Effector CD8-positive, alpha-beta T cell (primary cell): ENCODE measurements around the gene NOS3.
A peak's percentile ranks its signal among the peaks of the same experiment; 100 is the strongest.

ENCODE experiments used
- DNase-seq: peaks from one replicate; lab custom pipeline; 2025; lab: John Stamatoyannopoulos, UW

Gene NOS3

DNA sequence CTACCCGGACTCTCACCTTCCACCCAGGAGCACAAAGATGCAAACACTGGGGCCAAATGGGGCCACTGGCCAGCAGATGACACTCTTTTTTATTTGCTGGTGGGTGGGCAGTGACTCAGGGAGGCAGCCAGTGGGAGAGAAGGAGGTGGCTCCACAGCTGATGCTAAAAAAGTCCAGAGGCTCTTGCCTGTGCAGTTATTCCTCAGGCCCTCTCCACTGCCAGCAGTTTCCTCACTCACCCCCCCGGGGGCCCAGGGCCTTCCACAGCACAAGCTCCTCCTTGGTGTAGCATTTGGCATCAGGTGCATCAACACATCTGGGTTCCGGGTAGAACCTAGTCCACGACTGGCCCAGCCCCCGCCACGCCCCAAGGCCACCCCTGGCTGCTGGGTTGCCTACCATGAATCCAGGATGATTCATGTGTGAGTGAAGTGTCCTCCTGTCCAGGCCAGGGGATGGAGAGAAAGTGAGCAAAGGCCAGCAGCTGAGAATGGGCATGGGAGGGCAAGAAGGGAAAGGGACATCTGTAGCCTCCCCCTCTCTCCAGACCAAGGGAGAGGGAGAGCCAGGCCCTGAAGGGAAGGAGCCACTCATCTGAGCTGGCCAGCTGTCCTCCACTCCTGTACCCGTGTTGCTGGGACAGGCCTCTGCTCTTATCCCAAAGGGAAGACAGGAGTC is 11.0 kb upstream of the NOS3 start:
- DNase-seq = no peak

DNA sequence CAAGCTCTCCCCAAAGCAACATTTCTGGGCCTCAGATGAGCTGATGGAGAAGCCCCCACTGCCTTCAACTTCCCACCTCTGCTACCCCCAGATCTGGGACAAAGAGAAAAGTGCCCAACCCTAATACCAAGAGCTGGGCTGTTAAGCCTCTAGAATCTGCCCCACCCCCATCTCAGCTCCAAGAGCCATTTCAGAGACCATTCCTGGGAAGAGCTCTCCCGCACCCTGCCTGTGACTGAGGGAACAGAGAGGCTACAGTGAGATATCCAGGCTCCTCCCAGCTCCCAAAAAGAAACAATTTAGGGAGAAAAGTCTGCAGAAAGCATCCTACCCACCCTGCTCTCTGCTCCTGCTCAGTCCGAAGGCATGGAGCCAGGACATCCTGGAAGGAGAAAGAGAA is 10.2 kb upstream of the NOS3 start:
- DNase-seq = no peak

DNA sequence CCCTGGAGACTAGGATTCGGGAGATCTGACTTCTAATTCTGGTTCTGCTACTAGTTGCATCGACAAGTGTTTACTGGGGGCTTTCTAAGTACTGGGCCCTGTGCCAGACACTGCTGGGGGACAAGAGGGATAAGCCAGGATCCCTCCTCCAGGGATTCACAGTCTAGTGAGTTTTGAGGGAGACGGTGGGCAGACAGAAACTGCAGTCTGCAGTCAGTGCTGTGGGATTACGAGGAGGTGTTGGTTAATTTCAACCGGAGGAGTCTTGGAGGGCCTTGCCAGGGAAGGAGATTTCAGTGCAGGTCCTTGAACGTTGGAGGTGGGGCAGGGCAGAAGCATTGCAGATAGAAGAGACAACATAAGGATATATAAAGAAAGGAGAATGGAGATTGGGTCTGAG is 9.2 kb upstream of the NOS3 start:
- no peak for DNase-seq

DNA sequence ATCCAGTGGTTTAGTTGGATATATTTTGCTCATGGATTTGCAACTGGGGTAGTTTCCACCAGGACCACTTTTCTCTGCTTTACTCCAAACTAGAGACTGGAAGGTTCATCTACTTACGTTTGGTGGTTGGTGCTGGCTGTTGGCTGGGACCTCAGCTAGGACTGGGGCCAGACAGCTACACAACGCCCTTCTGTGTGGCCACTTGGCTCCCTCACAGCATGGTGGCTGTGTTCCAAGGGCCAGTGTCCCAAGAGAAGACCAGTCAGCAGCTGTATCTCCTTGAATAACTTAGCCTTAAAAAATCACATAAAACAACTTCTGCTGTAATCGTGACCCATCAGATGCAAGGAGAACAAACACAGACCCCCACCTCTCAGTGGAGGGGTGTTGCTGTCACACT is 8.5 kb upstream of the NOS3 start:
- DNase-seq = no peak

DNA sequence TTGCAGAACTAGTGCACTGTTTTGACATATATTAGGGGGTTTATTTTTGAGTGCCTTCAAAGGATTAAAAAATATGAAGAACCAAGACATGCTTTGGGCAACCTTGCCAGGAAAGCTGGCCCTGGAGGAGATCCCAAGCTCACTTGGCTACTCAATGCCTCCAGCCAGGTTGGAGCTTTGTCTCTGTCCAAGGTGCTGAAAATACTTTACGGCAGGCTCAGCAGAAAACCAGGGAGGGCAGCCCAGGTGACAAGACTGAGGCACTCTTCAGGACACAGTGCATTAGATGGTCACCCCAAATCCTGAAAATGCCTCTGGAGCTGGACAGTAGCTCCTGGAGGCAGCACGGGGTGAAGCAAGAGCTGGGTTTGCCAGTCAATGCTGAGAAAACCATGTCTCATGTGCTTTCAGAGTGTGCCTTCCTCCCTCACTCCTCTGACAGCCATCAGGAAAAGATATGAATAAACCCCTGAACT is 6.9 kb upstream of the NOS3 start:
- no peak for DNase-seq

DNA sequence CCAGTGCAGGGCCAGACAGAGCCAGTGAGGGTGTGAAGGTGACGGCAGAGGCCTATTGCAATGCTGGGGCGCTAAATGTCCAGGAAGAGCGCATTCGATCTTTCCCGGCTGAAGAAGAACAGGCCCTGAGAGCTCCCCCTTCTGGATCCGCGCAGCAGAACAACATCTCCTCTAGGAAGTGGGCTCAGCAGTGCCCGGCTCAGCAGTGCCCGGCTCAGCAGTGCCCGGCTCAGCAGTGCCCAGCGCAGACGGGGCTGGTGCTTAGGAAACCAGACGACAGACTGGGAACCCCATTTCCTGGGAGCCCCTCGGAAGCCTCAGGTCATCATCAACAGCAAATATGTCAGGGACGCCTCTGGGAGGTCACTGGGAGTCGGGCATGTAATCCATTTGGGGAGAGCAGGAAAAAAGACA is 4.7 kb upstream of the NOS3 start:
- DNase-seq = peak; percentile 13

DNA sequence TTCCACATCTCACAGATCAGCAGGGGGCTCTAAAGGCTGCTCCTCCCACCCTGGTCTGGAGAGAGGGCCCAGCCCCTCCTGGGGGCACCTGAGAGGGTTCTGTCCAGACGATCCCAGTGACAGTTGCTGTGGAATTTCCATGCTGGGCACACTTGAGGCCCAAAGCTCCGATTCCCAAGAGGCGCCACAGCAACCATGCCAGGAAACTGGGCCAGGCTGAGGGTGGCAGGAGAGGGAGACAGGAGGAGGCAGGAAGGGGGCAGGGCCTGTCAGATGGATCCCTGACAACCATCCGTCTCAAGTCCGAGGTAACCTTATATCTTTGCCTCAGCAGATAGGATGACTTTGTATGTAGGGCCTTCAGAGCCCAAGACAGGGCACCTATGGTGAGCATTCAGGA is 4.3 kb upstream of the NOS3 start:
- DNase-seq = no peak

DNA sequence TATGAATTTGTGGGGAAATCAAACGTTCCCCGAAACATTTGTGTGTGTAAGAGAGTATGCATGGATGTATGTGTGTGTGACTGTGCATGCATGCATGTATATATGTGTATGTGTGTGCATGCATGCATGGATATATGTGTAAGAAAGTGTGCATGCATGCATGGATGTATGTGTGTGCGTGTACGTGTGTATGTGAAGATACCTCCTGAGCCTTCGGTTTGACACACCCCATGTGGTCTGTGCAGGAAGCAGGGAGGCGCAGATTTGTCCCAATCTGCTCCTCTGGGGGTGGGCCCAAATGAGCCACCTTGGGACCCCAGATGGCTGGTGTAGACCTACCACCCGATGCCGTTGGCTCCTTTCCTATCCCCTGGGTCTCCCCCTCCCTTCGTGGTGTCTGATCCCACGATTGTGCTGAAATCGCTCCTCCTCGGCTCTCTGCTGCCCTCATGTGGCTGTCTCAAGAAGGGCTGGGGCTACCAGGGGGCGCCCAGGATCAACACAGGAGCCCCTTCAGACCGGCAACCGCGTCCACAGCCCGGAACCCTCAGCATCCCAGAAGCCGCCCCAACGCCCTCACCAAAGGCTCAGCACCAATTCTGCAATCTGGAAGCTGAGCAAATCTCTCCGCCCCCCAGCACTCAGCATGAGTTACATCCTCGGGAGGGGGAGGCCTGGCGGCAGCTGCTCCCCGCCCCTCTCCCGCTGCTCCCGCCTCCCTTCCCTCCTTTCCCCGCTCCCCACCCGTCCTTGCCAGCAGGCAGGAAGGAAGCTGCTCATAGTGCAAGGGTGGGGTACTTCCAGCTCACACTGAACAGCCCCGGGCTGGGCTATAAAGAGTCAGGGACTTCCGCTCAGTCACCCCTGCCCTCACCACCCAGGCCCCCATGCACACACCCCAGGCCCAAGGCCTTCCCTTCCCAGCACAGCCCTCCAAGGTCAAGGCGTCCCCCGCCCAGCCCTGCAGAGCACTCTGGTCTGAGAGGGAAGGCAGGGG is 2.3 kb upstream of the NOS3 start:
- DNase-seq = peak; percentile 60

DNA sequence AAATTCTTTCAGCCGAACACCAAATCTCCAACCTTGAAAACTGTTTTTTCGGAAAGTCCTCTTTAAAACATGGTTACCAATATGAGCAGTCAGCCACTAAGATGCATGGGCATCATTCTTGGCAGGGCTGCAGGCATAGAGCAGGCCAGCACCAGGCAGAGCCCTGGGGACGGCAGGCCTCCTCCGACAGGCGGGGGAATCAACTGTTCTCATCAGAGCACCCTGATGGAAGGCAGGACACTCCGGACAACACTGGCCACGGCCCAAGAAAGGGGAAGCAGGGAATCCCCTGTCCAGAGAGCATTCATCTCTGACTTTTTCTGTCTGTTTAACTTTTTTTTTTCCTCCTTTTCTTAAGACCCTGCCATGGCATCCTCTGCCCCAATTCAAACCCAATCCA is 1.4 kb upstream of the NOS3 start:
- no peak for DNase-seq

DNA sequence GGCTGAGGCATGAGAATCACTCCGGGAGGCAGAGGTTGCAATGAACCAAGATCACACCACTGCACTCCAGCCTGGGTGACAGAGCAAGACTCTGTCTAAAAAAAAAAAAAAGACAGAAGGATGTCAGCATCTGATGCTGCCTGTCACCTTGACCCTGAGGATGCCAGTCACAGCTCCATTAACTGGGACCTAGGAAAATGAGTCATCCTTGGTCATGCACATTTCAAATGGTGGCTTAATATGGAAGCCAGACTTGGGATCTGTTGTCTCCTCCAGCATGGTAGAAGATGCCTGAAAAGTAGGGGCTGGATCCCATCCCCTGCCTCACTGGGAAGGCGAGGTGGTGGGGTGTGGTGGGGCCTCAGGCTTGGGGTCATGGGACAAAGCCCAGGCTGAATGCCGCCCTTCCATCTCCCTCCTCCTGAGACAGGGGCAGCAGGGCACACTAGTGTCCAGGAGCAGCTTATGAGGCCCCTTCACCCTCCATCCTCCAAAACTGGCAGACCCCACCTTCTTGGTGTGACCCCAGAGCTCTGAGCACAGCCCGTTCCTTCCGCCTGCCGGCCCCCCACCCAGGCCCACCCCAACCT is 1.3 kb downstream of the NOS3 start:
- no peak for DNase-seq

DNA sequence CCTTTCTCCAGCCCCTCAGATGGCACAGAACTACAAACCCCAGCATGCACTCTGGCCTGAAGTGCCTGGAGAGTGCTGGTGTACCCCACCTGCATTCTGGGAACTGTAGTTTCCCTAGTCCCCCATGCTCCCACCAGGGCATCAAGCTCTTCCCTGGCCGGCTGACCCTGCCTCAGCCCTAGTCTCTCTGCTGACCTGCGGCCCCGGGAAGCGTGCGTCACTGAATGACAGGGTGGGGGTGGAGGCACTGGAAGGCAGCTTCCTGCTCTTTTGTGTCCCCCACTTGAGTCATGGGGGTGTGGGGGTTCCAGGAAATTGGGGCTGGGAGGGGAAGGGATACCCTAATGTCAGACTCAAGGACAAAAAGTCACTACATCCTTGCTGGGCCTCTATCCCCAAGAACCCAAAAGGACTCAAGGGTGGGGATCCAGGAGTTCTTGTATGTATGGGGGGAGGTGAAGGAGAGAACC is 2.1 kb downstream of the NOS3 start:
- no peak for DNase-seq

DNA sequence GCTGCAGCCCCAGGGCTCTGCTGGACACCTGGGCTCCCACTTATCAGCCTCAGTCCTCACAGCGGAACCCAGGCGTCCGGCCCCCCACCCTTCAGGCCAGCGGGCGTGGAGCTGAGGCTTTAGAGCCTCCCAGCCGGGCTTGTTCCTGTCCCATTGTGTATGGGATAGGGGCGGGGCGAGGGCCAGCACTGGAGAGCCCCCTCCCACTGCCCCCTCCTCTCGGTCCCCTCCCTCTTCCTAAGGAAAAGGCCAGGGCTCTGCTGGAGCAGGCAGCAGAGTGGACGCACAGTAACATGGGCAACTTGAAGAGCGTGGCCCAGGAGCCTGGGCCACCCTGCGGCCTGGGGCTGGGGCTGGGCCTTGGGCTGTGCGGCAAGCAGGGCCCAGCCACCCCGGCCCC is 2.7 kb downstream of the NOS3 start:
- DNase-seq = no peak

DNA sequence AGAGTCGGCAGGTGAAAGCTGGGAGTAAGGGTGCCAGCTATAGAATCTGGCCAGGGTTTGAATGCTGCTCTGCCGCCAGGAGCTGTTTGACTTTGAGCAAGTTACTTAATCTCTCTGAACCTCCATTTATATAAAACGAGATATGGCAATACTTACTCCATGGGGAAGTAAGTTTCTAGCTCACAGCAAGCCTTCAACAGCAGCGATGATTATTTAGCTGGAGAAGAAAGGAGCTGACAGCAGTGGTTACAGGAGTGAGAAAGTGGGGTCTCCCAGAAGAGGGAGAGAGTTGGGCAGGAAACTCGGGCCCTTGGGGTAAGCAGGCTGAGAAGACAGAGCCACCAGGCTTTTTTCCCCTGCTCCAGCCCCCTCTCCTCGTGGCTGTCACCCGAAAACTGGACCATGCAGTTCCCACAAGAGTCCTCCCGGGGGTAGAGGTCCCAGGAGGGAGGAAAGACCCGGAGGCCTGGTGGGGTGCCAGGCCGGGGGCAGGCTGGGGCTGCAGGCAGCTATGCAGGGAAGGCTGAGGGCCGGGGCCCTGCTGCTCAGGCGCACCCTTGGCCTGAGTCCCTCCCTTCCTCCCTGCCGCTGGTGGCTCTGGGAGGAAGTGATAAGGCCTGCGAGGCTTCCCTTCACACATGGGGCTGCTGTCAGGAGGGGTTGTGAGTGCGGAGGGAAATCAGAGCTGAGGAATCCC is 3.5 kb downstream of the NOS3 start:
- no peak for DNase-seq

DNA sequence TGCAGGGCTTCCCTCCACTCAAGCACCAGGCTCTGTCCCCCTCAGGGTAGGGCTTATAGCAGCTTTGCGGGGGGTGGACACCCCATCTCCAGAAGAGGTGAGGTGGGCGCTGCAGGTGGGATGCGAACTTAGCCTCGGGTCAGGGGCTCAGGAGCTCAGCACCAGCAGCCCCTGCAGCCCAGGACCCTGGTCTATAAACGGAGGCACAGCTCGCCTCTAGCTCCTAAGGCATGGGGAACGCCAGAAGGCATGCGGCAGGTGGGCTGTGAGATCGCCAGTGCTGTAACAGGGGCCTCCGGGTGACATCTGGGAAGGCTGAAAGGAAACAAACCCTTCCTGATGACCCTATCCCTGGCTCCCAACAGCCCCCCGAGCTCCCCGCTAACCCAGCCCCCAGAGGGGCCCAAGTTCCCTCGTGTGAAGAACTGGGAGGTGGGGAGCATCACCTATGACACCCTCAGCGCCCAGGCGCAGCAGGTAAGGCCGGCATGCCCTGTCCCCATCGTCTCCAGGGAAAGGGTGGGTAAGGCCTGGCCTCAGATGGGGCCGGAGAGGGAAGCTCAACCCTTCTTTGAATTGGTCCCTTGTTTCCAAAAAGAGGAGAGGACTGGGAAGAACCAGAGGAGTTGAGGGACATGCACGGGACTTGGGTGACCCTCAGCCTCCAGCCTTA is 4.2 kb downstream of the NOS3 start:
- no peak for DNase-seq

DNA sequence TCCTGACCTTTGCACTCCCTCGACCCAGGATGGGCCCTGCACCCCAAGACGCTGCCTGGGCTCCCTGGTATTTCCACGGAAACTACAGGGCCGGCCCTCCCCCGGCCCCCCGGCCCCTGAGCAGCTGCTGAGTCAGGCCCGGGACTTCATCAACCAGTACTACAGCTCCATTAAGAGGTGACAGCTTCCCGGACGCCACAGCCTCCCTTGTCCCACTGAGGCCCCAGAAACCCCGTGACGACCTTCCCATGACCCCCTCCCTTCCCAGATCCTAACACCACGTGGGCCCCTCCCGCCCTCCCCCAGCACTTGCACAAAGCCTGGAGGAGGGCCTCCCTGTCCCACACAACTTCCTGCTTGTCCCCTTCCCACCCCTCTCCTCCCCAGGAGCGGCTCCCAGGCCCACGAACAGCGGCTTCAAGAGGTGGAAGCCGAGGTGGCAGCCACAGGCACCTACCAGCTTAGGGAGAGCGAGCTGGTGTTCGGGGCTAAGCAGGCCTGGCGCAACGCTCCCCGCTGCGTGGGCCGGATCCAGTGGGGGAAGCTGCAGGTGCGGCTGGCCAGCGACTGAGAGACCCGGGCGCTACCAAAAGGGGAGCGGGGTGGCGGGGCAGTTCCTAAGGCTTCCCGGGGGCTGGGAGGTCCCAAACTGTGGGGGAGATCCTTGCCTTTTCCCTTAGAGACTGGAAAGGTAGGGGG is 5.7 kb downstream of the NOS3 start:
- DNase-seq = no peak

DNA sequence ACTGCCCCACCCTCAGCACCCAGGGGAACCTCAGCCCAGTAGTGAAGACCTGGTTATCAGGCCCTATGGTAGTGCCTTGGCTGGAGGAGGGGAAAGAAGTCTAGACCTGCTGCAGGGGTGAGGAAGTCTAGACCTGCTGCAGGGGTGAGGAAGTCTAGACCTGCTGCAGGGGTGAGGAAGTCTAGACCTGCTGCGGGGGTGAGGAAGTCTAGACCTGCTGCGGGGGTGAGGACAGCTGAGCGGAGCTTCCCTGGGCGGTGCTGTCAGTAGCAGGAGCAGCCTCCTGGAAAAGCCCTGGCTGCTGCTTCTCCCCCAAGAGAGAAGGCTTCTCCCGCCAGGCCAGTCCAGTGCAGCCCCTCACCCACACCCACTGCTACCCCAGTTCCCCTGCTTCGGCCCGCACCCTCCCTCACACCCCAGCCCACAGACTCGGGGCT is 6.3 kb downstream of the NOS3 start:
- no peak for DNase-seq

DNA sequence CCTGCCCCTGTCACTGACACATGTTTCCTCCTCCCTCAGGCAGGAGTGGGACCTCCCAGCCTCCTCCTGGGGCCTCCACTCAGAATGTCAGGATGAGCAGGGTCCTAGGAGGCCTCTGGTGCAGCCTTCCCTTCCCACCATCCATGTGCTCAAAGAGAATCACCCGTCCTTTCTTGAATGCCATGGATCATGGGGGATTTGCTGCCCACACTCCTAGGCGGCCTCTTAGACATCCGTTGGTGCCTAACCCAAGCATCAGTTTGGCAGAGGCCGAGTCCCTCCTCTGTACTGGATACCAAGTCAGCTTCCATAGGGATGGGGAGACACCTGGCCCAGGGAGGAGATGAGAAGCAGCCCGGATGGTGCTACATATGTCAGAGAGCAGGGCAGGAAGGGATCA is 7.0 kb downstream of the NOS3 start:
- no peak for DNase-seq

DNA sequence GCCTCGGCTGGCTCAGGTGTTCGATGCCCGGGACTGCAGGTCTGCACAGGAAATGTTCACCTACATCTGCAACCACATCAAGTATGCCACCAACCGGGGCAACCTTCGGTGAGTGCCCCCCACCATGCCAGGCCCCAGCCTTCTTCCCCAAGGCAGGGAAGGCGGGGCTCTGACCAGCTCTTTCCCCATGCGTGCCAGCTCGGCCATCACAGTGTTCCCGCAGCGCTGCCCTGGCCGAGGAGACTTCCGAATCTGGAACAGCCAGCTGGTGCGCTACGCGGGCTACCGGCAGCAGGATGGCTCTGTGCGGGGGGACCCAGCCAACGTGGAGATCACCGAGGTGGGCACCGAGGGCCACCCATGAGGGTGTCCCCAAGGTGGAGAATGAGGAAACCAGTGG is 7.5 kb downstream of the NOS3 start:
- no peak for DNase-seq

DNA sequence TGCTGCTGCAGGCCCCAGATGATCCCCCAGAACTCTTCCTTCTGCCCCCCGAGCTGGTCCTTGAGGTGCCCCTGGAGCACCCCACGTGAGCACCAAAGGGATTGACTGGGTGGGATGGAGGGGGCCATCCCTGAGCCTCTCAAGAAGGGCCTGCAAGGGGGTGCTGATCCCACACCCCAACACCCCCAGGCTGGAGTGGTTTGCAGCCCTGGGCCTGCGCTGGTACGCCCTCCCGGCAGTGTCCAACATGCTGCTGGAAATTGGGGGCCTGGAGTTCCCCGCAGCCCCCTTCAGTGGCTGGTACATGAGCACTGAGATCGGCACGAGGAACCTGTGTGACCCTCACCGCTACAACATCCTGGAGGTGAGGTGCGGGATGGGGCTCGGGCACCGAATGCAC is 8.2 kb downstream of the NOS3 start:
- no peak for DNase-seq

DNA sequence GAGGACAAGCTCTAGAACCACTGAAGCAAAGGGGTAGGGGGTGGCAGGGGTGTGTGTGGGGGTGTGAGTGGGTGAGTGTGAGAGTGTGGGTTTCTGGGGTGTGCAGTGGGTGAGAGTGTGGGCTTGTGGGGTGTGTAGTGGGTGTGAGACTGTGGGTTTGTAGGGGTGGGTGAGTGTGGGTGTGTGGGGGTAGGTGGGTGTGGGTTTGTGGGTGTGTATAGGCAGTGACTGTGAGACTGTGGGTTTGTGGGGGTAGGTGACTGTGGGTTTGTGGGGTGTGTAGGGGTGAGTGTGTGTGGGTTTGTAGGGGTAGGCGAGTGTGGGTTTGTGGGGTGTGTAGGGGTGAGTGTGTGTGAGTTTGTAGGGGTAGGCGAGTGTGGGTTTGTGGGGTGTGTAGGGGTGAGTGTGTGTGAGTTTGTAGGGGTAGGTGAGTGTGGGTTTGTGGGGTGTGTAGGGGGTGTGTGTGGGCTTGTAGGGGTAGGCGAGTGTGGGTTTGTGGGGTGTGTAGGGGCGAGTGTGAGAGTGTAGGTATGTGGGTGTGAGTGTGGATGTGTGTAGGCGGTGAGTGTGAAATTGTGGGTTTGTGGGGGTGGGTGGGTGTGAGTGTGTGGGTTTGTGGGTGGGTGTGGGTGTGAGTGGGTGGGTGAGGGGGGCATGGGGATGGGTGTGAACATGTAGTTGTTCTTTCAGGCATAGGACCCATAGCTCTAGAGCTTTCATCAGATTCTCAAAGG is 8.8 kb downstream of the NOS3 start:
- DNase-seq = no peak
